Measurements from ENCODE around the gene IL1RAP.

- TF ChIP-seq ZFX (IDR thresholded peaks at IDR 0.05) (no peak), CTCF (conservative IDR thresholded peaks at IDR 0.05) (no peak)
Measured at GRCh38 chr3:190624282-190624681, 110.4 kb downstream of the IL1RAP start.

All from C4-2B (cell line).